ENCODE results near the gene LHX5. TPM values are rescaled to one million over a fixed set of nuclear protein-coding genes. Genes with fewer than 3 reads are reported as not detected.
A peak's percentile ranks its signal among the peaks of the same experiment; 100 is the strongest.

LHX5 gene
- total RNA-seq, 1 experiment from 2014 or later: not detected

DNA sequence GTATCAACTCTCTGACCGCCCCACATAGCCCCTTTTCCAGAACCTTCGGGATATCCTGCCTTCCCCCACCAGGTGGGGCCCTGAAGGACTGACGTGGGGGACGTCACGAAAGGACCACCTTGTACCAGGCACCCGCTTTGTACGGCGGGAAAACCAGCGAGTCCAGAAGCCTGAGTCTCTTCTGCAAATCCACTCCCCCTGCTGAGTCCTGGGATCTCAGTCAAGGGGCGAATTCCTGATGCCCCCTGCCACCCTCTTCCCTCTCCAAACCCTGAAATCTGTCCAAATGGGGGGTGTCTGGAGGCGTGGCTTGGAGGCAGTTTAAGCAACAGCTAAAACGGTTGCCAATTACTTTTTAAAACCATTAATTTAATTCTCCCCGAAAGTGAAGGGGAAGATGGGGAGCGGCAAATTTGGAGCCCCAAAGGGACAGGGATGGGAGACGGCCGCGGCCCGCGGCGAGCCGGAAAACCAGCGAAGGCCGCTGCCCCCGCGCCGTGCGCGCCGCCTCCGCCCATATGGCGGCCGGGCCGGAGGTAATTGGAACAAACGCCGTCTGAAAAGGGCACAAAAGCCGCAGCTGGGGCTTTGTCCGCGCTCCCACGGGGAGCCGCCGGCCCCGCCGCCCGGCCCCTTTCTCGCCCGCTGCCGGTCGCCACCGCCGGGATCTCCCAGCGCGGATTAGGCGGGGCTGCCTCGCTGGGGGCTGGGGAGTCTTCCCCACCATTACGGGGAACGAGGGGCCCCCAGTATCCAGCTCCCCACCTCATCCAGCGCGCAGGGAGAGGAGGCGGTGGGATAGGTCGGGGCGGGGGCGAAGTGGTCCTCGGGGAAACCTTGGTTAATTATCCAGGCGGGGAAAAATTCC, 6.6 kb downstream of the LHX5 start:
- intact Hi-C loops (cut with micrococcal nuclease; ENCODE audit: unreplicated experiment): no loop called here
- DNase-seq (ENCODE audit: low spot score): no peak
- POLR2A ChIA-PET (ENCODE audit: low non-redundant PET): interaction anchor here (0.6 kb wide), 1 partner anchor 303 kb away, joined by 3 read pairs; no protein-coding TSS in a partner anchor
- Histone ChIP-seq H3K9me3 (ENCODE audit: low read depth, low read length, poor library complexity, severe bottlenecking) (no peaks in the 10 kb centered on the region), H3K4me3 (ENCODE audit: low read depth, low read length, poor library complexity, severe bottlenecking) (no peak overlapping the region), H3K27me3 (replicated peaks; ENCODE audit: insufficient read depth, low read depth, low read length, poor library complexity) (peaks cover 86% of the 10 kb centered on the region), H3K36me3 (ENCODE audit: insufficient read depth, low read length, poor library complexity, severe bottlenecking) (no peaks in the 10 kb centered on the region), H3K4me1 (ENCODE audit: insufficient read depth, low read length, poor library complexity, severe bottlenecking) (peaks cover 4% of the 10 kb centered on the region), H3K27ac (ENCODE audit: low read depth, low read length, poor library complexity, severe bottlenecking) (no peak overlapping the region)
- TF ChIP-seq EZH2 (IDR thresholded peaks at IDR 0.05; ENCODE audit: borderline replicate concordance, low read depth, low read length, poor library complexity, severe bottlenecking): peak; percentile 99
- TF ChIP-seq, protein P1, sequence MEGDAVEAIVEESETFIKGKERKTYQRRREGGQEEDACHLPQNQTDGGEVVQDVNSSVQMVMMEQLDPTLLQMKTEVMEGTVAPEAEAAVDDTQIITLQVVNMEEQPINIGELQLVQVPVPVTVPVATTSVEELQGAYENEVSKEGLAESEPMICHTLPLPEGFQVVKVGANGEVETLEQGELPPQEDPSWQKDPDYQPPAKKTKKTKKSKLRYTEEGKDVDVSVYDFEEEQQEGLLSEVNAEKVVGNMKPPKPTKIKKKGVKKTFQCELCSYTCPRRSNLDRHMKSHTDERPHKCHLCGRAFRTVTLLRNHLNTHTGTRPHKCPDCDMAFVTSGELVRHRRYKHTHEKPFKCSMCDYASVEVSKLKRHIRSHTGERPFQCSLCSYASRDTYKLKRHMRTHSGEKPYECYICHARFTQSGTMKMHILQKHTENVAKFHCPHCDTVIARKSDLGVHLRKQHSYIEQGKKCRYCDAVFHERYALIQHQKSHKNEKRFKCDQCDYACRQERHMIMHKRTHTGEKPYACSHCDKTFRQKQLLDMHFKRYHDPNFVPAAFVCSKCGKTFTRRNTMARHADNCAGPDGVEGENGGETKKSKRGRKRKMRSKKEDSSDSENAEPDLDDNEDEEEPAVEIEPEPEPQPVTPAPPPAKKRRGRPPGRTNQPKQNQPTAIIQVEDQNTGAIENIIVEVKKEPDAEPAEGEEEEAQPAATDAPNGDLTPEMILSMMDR (conservative IDR thresholded peaks at IDR 0.05; ENCODE audit: low read depth, low read length): no peak
- CTCF ChIA-PET: no interaction called here
- no TSS peak for BruUV-seq (replicated peaks)

DNA sequence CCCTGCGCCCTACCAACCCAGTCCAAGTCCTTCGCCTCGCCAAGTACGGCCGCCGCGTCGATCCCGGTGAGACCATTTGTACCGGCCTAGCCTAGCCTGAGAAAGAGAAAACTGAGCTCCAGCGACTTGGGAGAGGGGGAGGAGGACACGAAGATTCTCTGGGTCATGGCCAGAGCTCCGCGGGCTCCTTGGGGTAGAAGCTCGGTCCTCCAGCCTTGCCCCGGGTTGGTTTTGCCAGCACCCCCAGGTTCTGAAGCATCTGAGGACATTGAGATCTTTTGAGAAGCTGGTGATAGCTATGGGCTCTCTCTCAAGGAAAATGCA, 7.3 kb downstream of the LHX5 start:
- Histone ChIP-seq H3K9me3 (ENCODE audit: low read depth, low read length, poor library complexity, severe bottlenecking) (no peaks in the 10 kb centered on the region), H3K4me1 (ENCODE audit: insufficient read depth, low read length, poor library complexity, severe bottlenecking) (peaks cover 4% of the 10 kb centered on the region), H3K27ac (ENCODE audit: low read depth, low read length, poor library complexity, severe bottlenecking) (no peak overlapping the region), H3K36me3 (ENCODE audit: insufficient read depth, low read length, poor library complexity, severe bottlenecking) (no peaks in the 10 kb centered on the region), H3K4me3 (ENCODE audit: low read depth, low read length, poor library complexity, severe bottlenecking) (no peak overlapping the region), H3K27me3 (replicated peaks; ENCODE audit: insufficient read depth, low read depth, low read length, poor library complexity) (peaks cover 84% of the 10 kb centered on the region)
- BruUV-seq (replicated peaks): no TSS peak
- CTCF ChIA-PET: no interaction called here
- DNase-seq (ENCODE audit: low spot score): no peak
- POLR2A ChIA-PET (ENCODE audit: low non-redundant PET): no interaction called here
- intact Hi-C loops (cut with micrococcal nuclease; ENCODE audit: unreplicated experiment): no loop called here
- no peak for TF ChIP-seq EZH2 (IDR thresholded peaks at IDR 0.05; ENCODE audit: borderline replicate concordance, low read depth, low read length, poor library complexity, severe bottlenecking)
- TF ChIP-seq, protein P1 (conservative IDR thresholded peaks at IDR 0.05; ENCODE audit: low read depth, low read length): no peak

DNA sequence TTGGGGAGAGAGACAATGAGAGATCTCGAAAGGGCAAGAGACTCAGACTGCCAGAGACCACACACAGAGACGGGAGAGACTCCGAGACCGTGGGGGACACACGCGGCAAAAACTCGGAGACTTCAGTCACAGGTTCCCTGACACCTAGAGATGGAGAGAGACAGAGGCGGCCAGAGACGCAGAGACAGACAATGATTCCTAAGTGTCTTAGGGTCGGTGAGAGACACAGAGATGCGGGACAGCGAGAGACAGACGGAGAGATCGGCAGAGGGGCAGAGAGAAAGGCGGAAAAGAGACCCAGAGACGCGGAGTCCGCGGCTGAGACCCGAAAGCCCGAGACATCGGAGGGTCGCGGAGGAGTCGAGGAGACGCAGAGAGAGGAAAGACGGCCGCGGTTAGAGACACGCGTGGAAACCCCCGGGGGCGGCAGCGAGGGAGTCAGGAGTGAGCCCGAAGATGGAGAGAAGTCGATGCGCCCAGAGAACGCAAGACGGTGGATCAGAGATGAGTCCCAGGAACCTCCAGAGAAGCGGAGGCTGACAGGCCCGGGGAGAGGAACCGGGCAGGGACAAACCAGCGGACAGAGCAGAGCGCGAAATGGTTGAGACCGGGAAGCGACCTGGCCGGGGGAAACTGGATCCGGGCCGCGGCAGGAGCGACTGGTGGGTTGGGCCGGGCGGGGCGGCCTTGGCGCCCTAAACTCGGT, 7.8 kb downstream of the LHX5 start:
- intact Hi-C loops (cut with micrococcal nuclease; ENCODE audit: unreplicated experiment): no loop called here
- TF ChIP-seq EZH2 (IDR thresholded peaks at IDR 0.05; ENCODE audit: borderline replicate concordance, low read depth, low read length, poor library complexity, severe bottlenecking): peak; percentile 89
- TF ChIP-seq, protein P1 (conservative IDR thresholded peaks at IDR 0.05; ENCODE audit: low read depth, low read length): no peak
- CTCF ChIA-PET: interaction anchor here (0.6 kb wide), 1 partner anchor 110 kb away, joined by 3 read pairs; no protein-coding TSS in a partner anchor
- Histone ChIP-seq H3K36me3 (ENCODE audit: insufficient read depth, low read length, poor library complexity, severe bottlenecking) (no peaks in the 10 kb centered on the region), H3K9me3 (ENCODE audit: low read depth, low read length, poor library complexity, severe bottlenecking) (no peaks in the 10 kb centered on the region), H3K27ac (ENCODE audit: low read depth, low read length, poor library complexity, severe bottlenecking) (no peak overlapping the region), H3K4me1 (ENCODE audit: insufficient read depth, low read length, poor library complexity, severe bottlenecking) (peaks cover 4% of the 10 kb centered on the region), H3K27me3 (replicated peaks; ENCODE audit: insufficient read depth, low read depth, low read length, poor library complexity) (peaks cover 84% of the 10 kb centered on the region), H3K4me3 (ENCODE audit: low read depth, low read length, poor library complexity, severe bottlenecking) (no peak overlapping the region)
- POLR2A ChIA-PET (ENCODE audit: low non-redundant PET): no interaction called here
- DNase-seq (ENCODE audit: low spot score): no peak
- BruUV-seq (replicated peaks): no TSS peak
